ENCODE data around the gene TRIO. TPM values are rescaled to one million over a fixed set of nuclear protein-coding genes. Genes with fewer than 3 reads are reported as not detected.

Gene TRIO
- total RNA-seq, 1 donor from 2014 or later = 148 TPM

DNA sequence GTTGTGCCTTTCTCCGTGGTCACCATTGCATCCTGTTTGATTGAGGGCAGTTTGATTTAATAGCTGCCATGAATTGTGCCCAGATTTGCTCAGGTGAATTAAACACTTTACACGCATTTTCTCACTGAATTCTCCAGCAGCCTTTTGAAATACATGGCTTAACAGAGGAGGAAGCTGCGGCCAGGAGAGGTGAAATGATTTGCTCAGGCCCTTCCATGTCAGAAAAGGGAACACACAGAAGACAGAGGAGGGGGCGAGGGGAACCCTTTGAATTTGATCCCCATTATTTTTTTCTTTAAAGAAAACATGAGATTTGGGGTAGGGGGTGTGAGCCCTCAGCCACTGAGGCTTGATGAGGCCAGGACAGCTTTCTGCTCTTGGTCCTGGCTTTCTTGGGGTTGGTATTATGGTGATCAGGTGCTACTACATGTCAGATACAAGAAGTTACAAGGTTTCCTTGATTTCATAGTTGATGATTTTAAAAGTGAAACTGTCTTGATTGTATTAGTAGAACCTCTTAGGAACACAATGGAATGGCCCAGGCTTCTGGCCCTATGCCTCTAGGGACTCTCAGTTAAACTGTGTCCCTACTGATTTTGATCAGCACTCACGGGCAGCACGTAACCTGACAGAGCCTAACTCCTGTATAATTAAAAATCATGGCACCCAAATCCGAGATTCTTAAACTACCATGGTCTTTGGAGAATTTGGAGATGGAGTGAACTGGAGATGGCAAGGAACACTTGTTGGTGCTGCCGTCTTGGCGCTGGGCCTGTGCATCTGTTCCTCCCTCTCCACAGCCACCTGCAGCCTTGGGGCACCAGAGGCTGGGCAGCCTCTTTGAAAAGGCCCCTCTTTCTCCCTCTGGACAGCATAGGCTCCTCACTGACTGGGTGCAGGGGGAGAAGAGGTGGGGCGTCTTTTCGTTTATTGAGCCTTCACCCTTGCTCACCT lies 107.9 kb downstream of the TRIO start:
- DNase-seq (no peak), ATAC-seq (peak; percentile 44)
- Histone ChIP-seq H3K27me3 (no peaks in the 10 kb centered on the region), H3K27ac (no peak overlapping the region), H3K36me3 (no peaks in the 10 kb centered on the region), H3K4me3 (no peak overlapping the region), H3K9me3 (no peaks in the 10 kb centered on the region), H3K4me1 (peaks cover 25% of the 10 kb centered on the region)
- intact Hi-C loops (cut with DNase I) = no loop called here
- TF ChIP-seq, protein P1, sequence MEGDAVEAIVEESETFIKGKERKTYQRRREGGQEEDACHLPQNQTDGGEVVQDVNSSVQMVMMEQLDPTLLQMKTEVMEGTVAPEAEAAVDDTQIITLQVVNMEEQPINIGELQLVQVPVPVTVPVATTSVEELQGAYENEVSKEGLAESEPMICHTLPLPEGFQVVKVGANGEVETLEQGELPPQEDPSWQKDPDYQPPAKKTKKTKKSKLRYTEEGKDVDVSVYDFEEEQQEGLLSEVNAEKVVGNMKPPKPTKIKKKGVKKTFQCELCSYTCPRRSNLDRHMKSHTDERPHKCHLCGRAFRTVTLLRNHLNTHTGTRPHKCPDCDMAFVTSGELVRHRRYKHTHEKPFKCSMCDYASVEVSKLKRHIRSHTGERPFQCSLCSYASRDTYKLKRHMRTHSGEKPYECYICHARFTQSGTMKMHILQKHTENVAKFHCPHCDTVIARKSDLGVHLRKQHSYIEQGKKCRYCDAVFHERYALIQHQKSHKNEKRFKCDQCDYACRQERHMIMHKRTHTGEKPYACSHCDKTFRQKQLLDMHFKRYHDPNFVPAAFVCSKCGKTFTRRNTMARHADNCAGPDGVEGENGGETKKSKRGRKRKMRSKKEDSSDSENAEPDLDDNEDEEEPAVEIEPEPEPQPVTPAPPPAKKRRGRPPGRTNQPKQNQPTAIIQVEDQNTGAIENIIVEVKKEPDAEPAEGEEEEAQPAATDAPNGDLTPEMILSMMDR (IDR thresholded peaks at IDR 0.05) = no peak

GRCh38 chr5:14251733-14252132 lies 108.6 kb downstream of the TRIO start:
- Histone ChIP-seq H3K4me1 (peaks cover 25% of the 10 kb centered on the region), H3K36me3 (no peaks in the 10 kb centered on the region), H3K27me3 (no peaks in the 10 kb centered on the region), H3K4me3 (no peak overlapping the region), H3K27ac (no peak overlapping the region), H3K9me3 (no peaks in the 10 kb centered on the region)
- no peak for ATAC-seq
- TF ChIP-seq, protein P1 (IDR thresholded peaks at IDR 0.05) = no peak
- DNase-seq = no peak
- intact Hi-C loops (cut with DNase I) = no loop called here

- peaks cover 33% of the 10 kb centered on the region for H3K4me1 ChIP-seq
- H3K4me3 ChIP-seq = no peak overlapping the region
- no peaks in the 10 kb centered on the region for H3K36me3 ChIP-seq
- DNase-seq (no peak), ATAC-seq (no peak)
- H3K9me3 ChIP-seq = no peaks in the 10 kb centered on the region
- no peaks in the 10 kb centered on the region for H3K27me3 ChIP-seq
- intact Hi-C loops (cut with DNase I) = no loop called here
- no peak overlapping the region for H3K27ac ChIP-seq
- TF ChIP-seq, protein P1 (IDR thresholded peaks at IDR 0.05) = no peak
Observed at GRCh38 chr5:14252793-14253192, 109.7 kb downstream of the TRIO start.

DNA sequence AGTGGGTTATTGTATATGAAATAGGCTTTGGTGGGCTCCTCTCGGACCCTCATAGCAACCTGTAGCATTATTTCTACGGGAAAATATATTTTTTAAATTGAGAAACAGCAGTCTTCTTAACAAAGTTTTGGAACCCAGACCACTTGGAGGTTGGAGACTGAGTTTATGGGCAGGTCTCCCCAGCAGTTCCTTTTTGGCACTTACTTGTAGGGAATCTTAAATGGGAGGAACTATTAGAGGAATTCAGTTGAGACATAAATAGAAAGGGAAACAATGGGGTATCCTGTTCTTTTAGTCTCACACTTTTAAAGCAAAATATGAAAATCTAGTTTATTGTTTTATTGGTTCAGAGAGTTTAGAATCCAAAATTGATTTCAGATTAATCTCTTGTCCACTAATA lies 111.5 kb downstream of the TRIO start:
- peaks cover 50% of the 10 kb centered on the region for H3K4me1 ChIP-seq
- DNase-seq (no peak), ATAC-seq (no peak)
- TF ChIP-seq, protein P1 (IDR thresholded peaks at IDR 0.05) = no peak
- intact Hi-C loops (cut with DNase I) = no loop called here
- H3K27me3 ChIP-seq = no peaks in the 10 kb centered on the region
- H3K9me3 ChIP-seq = no peaks in the 10 kb centered on the region
- H3K27ac ChIP-seq = no peak overlapping the region
- no peaks in the 10 kb centered on the region for H3K36me3 ChIP-seq
- H3K4me3 ChIP-seq = no peak overlapping the region

GRCh38 chr5:14256026-14256690 lies 113.0 kb downstream of the TRIO start:
- TF ChIP-seq, protein P1 (IDR thresholded peaks at IDR 0.05) = no peak
- H3K36me3 ChIP-seq = no peaks in the 10 kb centered on the region
- no peak overlapping the region for H3K27ac ChIP-seq
- no peaks in the 10 kb centered on the region for H3K9me3 ChIP-seq
- ATAC-seq = no peak
- DNase-seq = no peak
- H3K27me3 ChIP-seq = no peaks in the 10 kb centered on the region
- H3K4me1 ChIP-seq = peaks cover 40% of the 10 kb centered on the region
- intact Hi-C loops (cut with DNase I) = no loop called here
- H3K4me3 ChIP-seq = no peak overlapping the region

Measured in upper lobe of right lung (tissue), 1 donor.